NCI-H2081 treated with DMSO at 0.1 percent for 48 hours (cell line): ENCODE results near the gene KCNK18.
"Not testable (repeated sequence)": the region's sequence is repeated elsewhere in the genome, so short reads cannot be mapped to it uniquely, and the experiment has no call there.

ENCODE experiments used
- DNase-seq: peaks from one replicate; lab custom pipeline; 2025; lab: John Stamatoyannopoulos, UW

Gene KCNK18

GRCh38 chr10:117170244-117170643 is 27.0 kb upstream of the KCNK18 start:
- DNase-seq = no peak

GRCh38 chr10:117174439-117175214 is 22.7 kb upstream of the KCNK18 start:
- DNase-seq = peak; percentile 19

GRCh38 chr10:117175215-117175900 is 21.9 kb upstream of the KCNK18 start:
- no peak for DNase-seq

GRCh38 chr10:117175901-117176534 is 21.3 kb upstream of the KCNK18 start:
- DNase-seq = peak; percentile 1

GRCh38 chr10:117178190-117178589 is 19.1 kb upstream of the KCNK18 start:
- DNase-seq = no peak

GRCh38 chr10:117184296-117184695 is 13.0 kb upstream of the KCNK18 start:
- no peak for DNase-seq

DNA sequence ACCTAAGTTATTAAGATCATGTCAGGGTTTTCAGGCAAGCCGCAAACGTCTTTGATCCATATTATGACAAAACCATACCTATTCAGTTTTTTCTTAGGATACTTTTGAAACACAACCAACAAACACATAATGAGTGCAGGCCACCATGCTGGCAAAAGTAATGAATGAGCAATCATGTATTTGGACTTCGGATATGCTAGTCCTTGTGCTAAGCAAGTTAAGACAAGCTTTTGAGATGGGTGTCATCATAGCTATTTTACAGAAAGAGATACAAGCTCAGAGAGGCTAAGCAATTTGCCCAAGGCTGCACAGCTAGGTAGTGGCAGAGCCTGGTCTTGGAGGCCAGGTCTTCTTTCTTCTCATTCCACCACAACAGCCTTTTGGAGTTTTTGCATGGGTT is 12.5 kb upstream of the KCNK18 start:
- DNase-seq = no peak

DNA sequence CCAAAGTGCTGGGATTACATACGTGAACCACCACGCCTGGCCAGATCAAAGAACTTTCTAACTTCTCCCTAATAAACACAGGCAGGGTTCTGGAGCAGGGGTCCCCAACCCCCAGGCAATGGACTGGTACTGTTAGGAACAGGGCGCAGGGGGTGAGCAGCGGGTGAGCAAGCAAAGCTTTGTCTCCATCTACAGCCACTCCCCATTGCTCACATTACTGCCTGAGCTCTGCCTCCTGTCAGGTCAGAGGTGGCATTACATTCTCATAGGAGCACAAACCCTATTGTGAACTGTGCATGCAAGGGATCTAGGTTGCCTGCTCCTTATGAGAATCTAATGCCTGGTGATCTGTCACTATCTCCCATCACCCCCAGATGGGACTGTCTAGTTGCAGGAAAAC is 11.5 kb upstream of the KCNK18 start:
- not testable (repeated sequence) for DNase-seq

DNA sequence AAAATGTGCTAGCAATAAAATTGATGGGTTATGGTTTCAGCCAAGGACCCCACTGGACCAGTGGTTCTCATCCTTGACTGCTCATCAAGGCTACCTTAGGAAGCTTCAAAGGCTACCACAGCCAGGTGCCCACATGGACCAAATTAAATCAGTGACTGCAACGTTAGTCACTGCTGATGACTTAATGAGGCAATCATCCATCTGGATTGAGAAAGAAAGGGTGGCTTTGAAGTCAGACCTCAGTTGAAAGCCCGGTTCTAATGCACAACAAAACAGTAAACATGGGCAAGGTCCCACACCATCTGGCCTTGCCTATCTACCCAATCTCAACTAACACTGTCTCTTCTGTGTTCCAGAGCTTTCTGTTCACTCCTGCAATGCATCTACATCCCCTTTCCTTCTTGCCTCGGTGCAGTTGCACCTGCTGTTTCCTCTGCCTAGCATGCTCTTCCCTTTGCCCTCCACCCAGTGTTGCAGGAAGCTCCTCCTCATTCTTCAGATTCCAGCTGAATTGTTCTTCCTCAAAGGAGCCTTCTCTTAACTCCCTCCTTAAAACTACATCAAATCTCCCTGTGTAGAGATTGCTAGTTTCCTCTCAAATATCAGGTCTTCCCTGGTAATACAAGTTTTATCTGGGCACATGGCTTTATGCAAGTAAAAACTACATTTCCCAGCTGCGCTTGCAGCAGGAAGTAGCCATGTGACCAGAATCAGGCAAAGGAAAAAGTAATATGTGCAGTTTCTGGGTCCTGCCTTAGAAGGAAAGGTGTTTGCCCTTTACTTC is 10.3 kb upstream of the KCNK18 start:
- no peak for DNase-seq

DNA sequence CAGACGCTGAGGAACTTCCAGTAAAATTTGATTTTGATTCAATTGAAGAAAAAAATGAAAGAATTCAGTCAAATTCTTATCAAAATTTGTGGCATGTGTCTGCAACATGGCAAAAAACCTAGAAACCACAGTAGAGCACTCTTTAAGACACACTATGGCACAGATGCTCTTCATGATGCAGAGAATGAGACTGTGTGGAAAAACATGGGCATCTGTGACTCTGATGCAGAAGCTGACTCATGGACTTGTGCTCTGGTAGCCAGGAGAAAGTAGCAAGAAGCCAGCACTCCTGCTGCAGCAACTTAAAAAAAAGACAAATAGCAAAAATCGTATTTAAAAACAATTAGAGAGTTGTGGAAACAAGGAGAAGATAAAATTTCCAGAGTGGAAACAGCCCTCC is 8.9 kb upstream of the KCNK18 start:
- DNase-seq = no peak

- no peak for DNase-seq
These were observed 7.7 kb upstream of the KCNK18 start for GRCh38 chr10:117189557-117189956.

DNA sequence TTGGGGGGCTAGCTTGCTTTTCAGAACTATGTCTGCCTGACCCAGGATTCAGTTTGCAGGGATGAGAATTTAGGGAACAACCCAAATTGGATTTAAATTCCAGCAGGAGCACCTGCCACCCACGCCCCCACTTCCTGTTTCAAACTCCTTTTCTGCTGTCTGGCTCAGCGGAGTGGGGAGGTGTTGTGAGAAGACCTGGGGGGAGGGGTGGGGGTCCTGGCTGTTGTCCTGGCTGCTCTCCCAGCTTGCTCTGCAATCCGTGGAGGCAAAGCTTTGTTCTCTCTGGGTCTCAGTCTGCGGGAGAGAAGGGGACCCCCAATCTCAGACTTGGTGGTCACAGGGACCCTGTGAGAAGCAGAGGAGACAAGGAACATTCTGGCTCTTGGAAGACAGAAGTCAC is 799 bp downstream of the KCNK18 start:
- no peak for DNase-seq

GRCh38 chr10:117201826-117202225 is 4.5 kb downstream of the KCNK18 start:
- DNase-seq = no peak

DNA sequence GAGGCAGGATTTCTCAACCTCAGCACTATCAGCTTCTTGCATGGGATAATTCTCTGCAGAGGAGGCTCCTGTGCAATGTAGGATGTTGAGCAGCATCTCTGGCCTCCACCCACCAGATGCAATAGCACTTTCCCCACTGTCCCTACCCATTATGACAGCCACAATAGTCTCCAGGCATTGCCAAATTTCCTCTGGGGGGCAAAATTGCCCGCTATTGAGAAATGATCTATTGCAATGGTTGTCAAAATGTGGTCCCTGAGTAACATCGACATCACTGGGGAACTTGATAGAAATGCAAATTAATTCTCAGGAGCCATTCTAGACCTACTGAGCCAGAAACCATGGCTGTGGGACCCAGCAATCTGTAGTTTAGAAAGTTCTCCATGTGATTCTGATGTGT is 7.0 kb downstream of the KCNK18 start:
- DNase-seq = no peak

- DNase-seq = no peak
These were observed 14.9 kb downstream of the KCNK18 start for GRCh38 chr10:117212176-117212575.

GRCh38 chr10:117214401-117214800 is 17.1 kb downstream of the KCNK18 start:
- no peak for DNase-seq

DNA sequence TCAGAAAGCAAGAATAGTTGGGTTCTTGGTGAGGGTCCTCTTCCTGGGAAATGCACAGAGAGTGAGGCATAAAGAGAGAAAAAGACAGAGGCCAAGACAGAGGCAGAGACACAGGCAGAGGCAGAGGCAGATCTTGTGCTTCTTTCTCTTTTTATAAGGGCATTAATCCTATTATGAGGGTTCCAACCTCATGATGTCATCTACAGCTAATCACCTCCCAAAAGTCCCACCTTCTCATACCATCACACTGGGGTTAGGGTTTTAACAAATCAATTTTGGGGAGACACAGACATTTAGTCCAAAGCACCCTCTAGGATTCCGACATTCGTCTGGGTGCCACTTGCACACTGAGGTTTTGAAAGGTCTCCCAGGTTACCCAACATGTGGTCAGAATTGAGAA is 17.8 kb downstream of the KCNK18 start:
- no peak for DNase-seq

GRCh38 chr10:117216028-117216427 is 18.7 kb downstream of the KCNK18 start:
- DNase-seq = no peak

- no peak for DNase-seq
These were observed 19.4 kb downstream of the KCNK18 start for GRCh38 chr10:117216611-117217195.

- no peak for DNase-seq
These were observed 20.0 kb downstream of the KCNK18 start for GRCh38 chr10:117217196-117217761.

- DNase-seq = no peak
These were observed 21.4 kb downstream of the KCNK18 start for GRCh38 chr10:117218654-117219053.
